Measurements from ENCODE around the gene GALNS.

GALNS gene

GRCh38 chr16:88796278-88796677, 60.5 kb downstream of the GALNS start:
- H3K36me3 ChIP-seq (ENCODE audit: insufficient read depth, low read length), result peaks cover 16% of the 10 kb centered on the region
- no peak for TF ChIP-seq EZH2 (IDR thresholded peaks at IDR 0.05; ENCODE audit: borderline replicate concordance, low read depth, low read length, severe bottlenecking)
- TF ChIP-seq CTCF (IDR thresholded peaks at IDR 0.05; ENCODE audit: borderline replicate concordance, extremely low read depth, low read length, poor library complexity, severe bottlenecking), result no peak
- H3K79me2 ChIP-seq (ENCODE audit: insufficient read depth, low read length), result peaks cover 11% of the 10 kb centered on the region
- DNase-seq, result no peak
- H3K27me3 ChIP-seq (ENCODE audit: insufficient read depth, low read length, poor library complexity), result no peaks in the 10 kb centered on the region
- H2AFZ ChIP-seq (ENCODE audit: low read depth, low read length), result no peak overlapping the region
- H3K4me2 ChIP-seq (ENCODE audit: insufficient read depth, low read length), result no peak overlapping the region
- ATAC-seq (ENCODE audit: insufficient read depth, low read depth), result no peak
- no peak overlapping the region for H3K9ac ChIP-seq (ENCODE audit: low read depth, low read length)
- no peak overlapping the region for H3K4me3 ChIP-seq (ENCODE audit: low read depth in 1 of 2, low read length in 2 of 2)
- H3K27ac ChIP-seq (ENCODE audit: low read length), result no peak overlapping the region
- H4K20me1 ChIP-seq (ENCODE audit: insufficient read depth, low read length), result no peaks in the 10 kb centered on the region; the same call in 1 of the 2 replicates
- peaks cover 62% of the 10 kb centered on the region for H3K4me1 ChIP-seq (ENCODE audit: insufficient read depth, low read length)
- no peaks in the 10 kb centered on the region for H3K9me3 ChIP-seq (ENCODE audit: insufficient read depth, low read length, severe bottlenecking)

GRCh38 chr16:88793251-88793954, 63.3 kb downstream of the GALNS start:
- peak overlapping the region; percentile 66; the same call in 1 of the 2 replicates for H3K27ac ChIP-seq (ENCODE audit: low read length)
- ATAC-seq (ENCODE audit: insufficient read depth, low read depth), result peak; percentile 61
- no peak overlapping the region for H3K4me3 ChIP-seq (ENCODE audit: low read depth in 1 of 2, low read length in 2 of 2)
- TF ChIP-seq CTCF (IDR thresholded peaks at IDR 0.05; ENCODE audit: borderline replicate concordance, extremely low read depth, low read length, poor library complexity, severe bottlenecking), result no peak
- TF ChIP-seq EZH2 (IDR thresholded peaks at IDR 0.05; ENCODE audit: borderline replicate concordance, low read depth, low read length, severe bottlenecking), result no peak
- H2AFZ ChIP-seq (ENCODE audit: low read depth, low read length), result no peak overlapping the region
- H3K79me2 ChIP-seq (ENCODE audit: insufficient read depth, low read length), result peaks cover 3% of the 10 kb centered on the region; the same call in 1 of the 2 replicates
- no peaks in the 10 kb centered on the region for H4K20me1 ChIP-seq (ENCODE audit: insufficient read depth, low read length)
- no peaks in the 10 kb centered on the region for H3K9me3 ChIP-seq (ENCODE audit: insufficient read depth, low read length, severe bottlenecking)
- no peak overlapping the region for H3K4me2 ChIP-seq (ENCODE audit: insufficient read depth, low read length)
- H3K27me3 ChIP-seq (ENCODE audit: insufficient read depth, low read length, poor library complexity), result no peaks in the 10 kb centered on the region
- peak; percentile 80 for DNase-seq
- peaks cover 52% of the 10 kb centered on the region for H3K4me1 ChIP-seq (ENCODE audit: insufficient read depth, low read length)
- H3K9ac ChIP-seq (ENCODE audit: low read depth, low read length), result no peak overlapping the region
- H3K36me3 ChIP-seq (ENCODE audit: insufficient read depth, low read length), result no peaks in the 10 kb centered on the region

GRCh38 chr16:88792668-88793250, 64.0 kb downstream of the GALNS start:
- no peak for TF ChIP-seq EZH2 (IDR thresholded peaks at IDR 0.05; ENCODE audit: borderline replicate concordance, low read depth, low read length, severe bottlenecking)
- TF ChIP-seq CTCF (IDR thresholded peaks at IDR 0.05; ENCODE audit: borderline replicate concordance, extremely low read depth, low read length, poor library complexity, severe bottlenecking), result no peak
- Histone ChIP-seq H2AFZ (ENCODE audit: low read depth, low read length) (no peak overlapping the region), H3K4me1 (ENCODE audit: insufficient read depth, low read length) (peaks cover 49% of the 10 kb centered on the region), H3K9me3 (ENCODE audit: insufficient read depth, low read length, severe bottlenecking) (no peaks in the 10 kb centered on the region), H3K9ac (ENCODE audit: low read depth, low read length) (0 out of 2 replicates have a peak overlapping the region, but pooled peaks have one; percentile 10), H3K27me3 (ENCODE audit: insufficient read depth, low read length, poor library complexity) (no peaks in the 10 kb centered on the region), H4K20me1 (ENCODE audit: insufficient read depth, low read length) (no peaks in the 10 kb centered on the region), H3K36me3 (ENCODE audit: insufficient read depth, low read length) (no peaks in the 10 kb centered on the region), H3K79me2 (ENCODE audit: insufficient read depth, low read length) (no peaks in the 10 kb centered on the region), H3K27ac (ENCODE audit: low read length) (peak overlapping the region; percentile 66), H3K4me3 (ENCODE audit: low read depth in 1 of 2, low read length in 2 of 2) (no peak overlapping the region), H3K4me2 (ENCODE audit: insufficient read depth, low read length) (no peak overlapping the region)
- ATAC-seq (ENCODE audit: insufficient read depth, low read depth) (no peak), DNase-seq (no peak)

Data from DND-41 (cell line).